Germinal center (tissue), 1 donor: Measurements from ENCODE around the gene IGBP1.
"Not testable (repeated sequence)": the region's sequence is repeated elsewhere in the genome, so short reads cannot be mapped to it uniquely, and the experiment has no call there.

ENCODE experiments used
- DNase-seq: peaks from one replicate; pipeline ENCODE4 v3.0.0; 2012; ENCODE audit warnings: mixed read lengths, low spot score

IGBP1 gene

GRCh38 chrX:70133303-70134115 is at the start of gene IGBP1:
Gene IGBP1, plus strand, starts transcription at chrX:70133447. Its CDS starts 501 bp downstream, at chrX:70133948.
- DNase-seq = peak; percentile 80

DNA sequence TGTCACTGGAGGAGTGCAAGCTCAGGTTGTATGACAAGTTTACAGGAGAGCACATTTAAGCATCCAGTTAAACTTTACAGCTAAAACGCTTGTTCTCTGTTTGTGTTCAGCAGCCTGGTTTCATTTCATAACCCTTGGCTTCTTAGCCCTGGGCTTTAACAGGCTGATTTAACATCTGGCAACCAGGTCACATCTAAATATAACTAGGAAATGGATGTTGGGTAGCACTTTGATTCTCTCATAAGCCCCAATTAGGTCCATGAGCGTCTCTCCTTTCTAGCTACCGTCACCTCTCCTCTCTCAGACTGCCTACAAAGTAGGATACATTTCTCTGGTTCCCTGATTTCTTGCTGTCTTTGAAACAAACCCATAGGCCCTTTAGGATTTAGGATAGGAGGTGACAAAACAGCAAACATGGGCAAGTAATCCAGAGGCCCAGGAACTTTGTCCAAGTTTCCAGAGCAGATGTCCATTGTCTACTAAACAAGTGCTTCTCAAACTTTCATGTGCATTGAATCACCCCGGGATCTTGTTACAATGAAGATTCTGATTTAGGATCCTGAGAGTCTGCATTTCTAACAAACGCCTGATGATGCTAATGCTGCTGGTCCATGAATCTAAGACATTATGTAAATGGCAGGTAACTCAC is 48.5 kb upstream of the IGBP1 start:
- DNase-seq = no peak

GRCh38 chrX:70087857-70088630 is 45.2 kb upstream of the IGBP1 start:
- DNase-seq = no peak

DNA sequence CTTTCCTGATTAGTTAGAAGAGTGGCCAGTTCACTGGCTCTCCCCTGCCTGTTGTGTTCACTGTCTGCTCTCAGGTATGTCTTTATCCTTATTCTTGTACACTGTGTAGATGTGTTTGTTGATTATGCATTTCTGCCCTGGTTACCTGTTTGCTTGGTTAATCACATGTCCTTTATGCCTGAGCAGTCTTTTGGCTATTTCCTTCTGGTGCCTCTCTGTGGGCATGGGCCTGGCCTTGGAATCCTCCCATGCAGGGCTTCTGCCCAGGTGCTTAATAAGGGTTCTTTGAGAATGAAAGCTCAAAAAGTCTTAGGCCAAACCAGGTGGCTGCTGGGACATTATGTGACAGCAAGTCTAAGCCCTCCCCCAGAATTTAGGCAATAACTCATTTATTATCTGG is 44.5 kb upstream of the IGBP1 start:
- no peak for DNase-seq

DNA sequence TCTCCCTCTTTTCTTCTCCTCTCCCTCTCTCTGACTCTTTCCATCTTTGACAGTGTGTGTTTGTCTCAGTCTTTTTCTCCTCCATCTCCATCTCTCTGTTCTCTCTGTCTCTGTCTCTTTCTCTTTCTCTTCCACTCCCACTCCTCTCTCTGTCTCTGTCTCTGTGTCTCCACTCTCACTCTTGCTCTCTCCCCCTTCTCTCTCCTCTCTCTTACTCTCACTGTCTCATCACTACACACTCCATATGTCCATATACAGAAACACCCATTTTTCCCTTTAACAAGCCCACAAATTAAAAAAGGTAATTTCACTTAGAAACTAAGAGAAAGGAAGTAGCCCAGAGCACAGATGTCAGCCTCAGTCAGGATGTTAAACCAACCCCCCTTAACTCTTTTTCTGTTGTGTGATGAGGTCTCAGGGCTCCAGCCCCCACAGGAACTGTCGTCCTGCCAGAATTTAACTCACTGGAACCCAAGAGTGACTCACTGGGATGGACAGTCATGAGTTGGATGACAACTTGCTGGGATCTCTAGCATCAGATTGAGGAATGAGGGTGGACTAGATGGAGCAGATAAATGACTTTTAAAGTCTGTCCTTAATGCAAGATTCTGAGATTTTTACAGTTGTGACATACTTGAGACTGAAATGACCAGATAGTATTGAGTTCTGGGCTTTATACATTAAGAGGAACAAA is 43.5 kb upstream of the IGBP1 start:
- DNase-seq = no peak

- no peak for DNase-seq
Observed at GRCh38 chrX:70092247-70092646, 41.0 kb upstream of the IGBP1 start.

DNA sequence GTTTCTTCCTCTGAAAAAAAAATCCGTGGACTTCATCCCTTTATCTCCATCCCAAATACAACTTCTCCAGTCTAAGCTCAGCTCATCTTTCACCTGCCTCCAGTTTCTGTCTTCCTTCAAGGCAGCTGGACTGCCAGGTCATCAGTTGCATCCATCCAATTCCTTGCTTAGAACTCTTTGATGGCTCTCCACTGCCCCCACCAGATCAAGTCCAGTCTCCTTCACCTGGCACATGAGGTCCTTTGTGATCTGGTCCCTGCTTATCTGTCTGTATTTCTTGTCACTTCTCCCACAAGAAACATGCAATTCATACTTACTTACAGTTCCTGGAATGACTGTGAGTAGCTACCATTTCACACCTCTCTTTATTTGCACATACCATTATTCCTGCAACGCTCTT is 37.2 kb upstream of the IGBP1 start:
- no peak for DNase-seq

- DNase-seq = no peak
Observed at GRCh38 chrX:70105229-70105628, 28.0 kb upstream of the IGBP1 start.

DNA sequence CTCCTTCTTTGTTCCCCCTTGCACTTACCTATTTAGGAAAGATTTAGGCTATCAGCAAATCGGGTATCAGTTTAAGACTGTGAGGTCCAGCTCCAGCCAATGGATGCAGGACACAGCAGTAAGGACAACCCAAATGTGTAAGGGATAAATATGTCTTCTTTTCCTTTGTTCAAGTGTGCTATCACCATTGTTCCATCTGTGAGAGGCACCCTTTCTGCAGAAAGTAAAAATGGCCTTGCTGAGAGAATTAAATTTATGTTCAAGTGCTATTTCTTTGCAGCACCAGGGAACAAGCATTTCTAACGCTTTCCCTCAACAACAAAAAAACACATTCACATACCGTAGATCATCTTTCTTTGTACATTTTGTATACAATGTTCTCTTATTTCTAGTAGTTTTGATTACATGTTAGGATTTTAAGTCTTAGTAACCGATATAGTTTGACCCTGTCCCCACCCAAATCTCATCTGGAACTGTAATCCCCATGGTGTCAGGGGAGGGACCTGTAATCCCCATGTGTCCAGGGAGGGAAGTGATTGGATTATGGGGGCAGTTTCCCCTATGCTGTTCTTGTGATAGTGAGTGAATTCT is 21.7 kb upstream of the IGBP1 start:
- not testable (repeated sequence) for DNase-seq

DNA sequence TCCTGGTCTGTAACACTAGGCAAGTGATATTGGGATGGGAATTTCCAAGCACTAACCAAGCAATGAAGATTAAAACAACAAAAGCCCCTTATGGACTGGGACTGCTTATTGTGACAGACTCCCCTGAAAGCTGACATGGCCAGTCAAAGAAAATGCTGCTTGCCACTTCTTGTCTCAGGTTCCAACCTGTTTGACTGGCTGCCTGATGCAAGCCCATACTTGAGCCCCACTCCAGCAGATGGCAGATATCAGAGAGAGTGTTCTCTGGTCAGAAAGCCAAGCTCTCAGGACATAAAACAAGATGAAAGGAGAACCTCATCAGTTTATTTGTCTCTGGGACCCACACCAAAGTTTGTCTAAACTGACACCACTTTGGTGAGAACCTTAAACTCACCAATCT is 15.5 kb upstream of the IGBP1 start:
- DNase-seq = no peak

DNA sequence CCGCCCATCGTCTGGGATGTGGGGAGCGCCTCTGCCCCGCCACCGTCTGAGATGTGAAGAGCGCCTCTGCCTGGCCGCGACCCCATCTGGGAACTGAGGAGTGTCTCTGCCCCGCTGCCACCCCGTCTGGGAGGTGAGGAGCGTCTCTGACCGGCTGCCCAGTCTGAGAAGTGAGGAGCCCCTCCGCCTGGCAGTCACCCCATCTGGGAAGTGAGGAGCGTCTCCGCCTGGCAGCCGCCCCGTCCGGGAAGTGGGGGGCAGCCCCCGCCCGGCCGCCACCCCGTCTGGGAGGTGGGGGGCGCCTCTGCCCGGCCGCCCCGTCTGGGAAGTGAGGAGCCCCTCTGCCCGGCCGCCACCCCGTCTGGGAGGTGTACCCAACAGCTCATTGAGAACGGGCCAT is 10.2 kb upstream of the IGBP1 start:
- not testable (repeated sequence) for DNase-seq

- no peak for DNase-seq
Observed at GRCh38 chrX:70124678-70125077, 8.6 kb upstream of the IGBP1 start.

DNA sequence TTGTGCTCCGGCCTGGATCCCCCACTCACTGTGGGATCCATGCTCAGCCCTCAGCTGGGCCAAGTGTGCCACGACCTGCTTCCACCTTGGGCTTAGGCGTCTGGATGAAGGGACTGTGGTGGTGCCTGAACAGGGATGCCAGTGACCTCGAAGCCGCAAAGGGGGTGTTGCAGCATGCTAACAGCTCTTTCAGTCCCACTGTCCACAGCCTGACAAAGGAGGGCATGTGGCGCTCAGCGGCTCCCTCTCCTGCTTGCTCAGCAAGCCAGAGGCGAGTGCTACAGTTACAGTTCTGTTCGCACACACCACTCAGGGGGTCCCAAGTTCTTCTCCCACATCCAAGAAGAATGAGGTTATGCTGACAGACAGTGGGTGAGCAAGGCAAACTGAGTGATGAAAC is 5.2 kb upstream of the IGBP1 start:
- DNase-seq = no peak

DNA sequence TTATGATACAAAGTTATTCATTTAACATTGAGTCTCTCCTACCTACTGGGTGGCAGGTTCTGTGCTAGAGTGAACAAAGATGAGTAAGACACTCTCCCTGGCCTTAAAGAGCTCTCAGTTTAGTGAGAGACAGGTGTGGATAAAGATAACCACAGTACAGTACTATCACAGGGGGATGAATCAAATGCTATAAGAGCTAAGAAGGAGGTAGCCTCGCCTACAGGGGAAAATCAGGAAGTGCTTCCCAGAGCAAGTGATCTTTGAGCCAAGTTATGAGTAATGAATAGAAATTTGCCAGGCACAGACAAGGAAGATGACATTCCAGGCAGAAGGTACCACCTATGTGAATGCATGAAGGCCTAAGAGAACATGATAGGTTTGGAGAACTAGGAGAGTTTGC is 3.4 kb upstream of the IGBP1 start:
- DNase-seq = no peak

GRCh38 chrX:70132224-70132623 is 1.0 kb upstream of the IGBP1 start:
- no peak for DNase-seq

- no peak for DNase-seq
Observed at GRCh38 chrX:70132877-70133302, 357 bp upstream of the IGBP1 start.

- peak; percentile 4 for DNase-seq
Observed at GRCh38 chrX:70134116-70134477, 850 bp downstream of the IGBP1 start.

DNA sequence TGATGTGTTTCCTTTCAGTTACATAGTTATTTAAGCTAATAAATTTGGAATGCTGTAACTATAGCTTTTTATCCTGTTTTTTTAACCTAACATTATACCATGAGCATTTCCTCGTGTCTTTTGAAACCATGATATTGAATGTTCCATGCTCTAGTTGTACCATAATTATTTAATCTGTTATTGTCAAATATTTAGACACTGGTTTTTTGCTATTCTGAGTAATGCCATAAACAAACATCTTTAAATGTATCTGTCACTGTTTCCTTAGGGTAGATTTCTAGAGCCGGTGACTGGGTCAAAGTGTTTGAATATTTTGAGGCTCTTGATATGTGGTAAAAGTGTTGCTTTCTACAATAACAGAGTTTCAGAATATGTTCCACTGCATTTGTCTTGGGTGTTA is 5.4 kb downstream of the IGBP1 start:
- DNase-seq = no peak

DNA sequence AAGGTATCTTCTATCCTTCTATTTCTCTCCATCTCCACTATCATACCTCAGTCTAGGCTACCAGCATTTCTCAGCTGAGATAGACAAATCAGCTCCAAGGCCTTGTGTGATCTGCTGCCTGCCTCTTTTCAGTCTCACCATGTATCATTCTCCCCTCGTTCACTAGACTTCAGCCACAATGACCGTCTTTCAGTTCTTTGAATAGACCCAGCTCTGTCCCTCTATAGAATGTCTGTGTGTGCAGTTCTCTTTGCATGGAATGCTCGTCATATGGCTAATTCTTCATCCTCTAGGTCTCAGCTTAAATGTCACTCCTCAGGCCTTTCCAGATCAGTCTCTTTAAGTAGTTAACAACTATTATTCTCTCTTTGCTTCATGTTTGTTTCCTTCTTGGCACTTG is 6.5 kb downstream of the IGBP1 start:
- no peak for DNase-seq

DNA sequence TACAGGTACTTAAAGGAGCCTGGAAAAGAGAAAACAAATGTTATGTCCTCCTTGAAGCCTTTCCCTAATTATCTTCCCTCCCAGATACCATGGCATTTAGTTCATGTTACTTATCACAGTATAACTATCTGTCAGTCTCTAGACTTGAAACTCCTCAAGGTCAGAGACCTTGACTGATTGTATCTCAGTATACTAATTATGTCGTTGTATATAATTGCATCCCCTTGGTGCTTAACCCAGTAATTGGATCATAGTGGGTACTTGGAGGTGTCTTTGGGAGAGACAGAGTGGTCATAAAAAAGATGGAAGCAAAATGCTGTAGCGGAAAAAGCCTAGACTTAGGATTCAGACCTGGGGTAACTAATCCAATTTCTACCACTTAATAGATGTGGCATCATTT is 8.1 kb downstream of the IGBP1 start:
- no peak for DNase-seq

DNA sequence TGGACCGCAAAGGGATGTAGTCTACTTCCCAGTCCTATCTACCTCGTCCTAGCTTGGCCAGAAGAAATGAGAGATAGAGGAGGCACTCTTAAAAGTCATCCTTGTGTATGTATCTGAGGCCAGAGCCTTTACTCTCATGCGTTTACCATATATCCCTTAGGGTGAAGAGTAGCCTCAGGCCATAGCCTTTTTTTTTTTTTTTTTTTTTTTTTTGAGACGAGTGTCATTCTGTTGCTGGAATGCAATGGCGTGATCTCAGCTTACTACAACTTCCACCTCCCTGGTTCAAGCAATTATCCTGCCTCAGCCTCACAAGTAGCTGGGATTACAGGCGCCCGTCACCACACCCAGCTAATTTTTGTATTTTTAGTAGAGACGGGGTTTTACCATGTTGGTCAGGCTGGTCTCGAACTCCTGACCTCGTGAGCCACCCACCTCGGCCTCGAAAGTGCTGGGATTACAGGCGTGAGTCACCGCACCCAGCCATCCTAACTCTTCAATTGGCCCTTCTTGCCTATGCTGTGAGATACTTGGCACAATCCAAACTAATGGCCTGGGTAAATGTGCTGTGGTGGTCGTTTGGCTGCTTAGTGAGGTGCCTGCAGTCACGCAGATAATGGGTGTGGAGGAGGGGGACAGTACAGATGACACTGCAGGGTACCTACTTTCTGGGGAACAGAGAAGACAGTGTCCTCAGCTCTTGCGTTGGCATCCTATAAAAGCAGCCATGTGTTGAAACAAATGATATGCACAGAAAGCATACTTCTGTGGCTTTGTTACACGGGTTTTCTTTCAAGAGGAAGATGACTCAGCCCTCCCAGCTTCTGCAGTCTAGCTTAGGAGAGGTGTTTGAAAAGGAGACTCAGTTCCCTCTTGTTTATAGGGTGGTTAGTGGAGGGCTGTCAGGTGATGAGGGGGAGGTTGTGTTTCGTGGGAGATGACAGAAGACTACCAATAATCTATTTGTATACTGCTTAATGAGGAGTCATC is 33.6 kb downstream of the IGBP1 start:
- no peak for DNase-seq
